ENCODE results near the gene PAX8.
"Not testable (repeated sequence)": the region's sequence is repeated elsewhere in the genome, so short reads cannot be mapped to it uniquely, and the experiment has no call there.

Gene PAX8

GRCh38 chr2:113298176-113298575 lies 19.5 kb upstream of the PAX8 start:
- Histone ChIP-seq H3K4me3 (ENCODE audit: insufficient read depth, low read depth, low read length, poor library complexity, severe bottlenecking) (no peak overlapping the region), H3K9me3 (ENCODE audit: control insufficient read depth, low read length) (no peaks in the 10 kb centered on the region), H3K27me3 (replicated peaks; ENCODE audit: control insufficient read depth, insufficient read depth, low read length, poor library complexity, severe bottlenecking) (no peaks in the 10 kb centered on the region), H3K36me3 (ENCODE audit: control insufficient read depth, insufficient read depth, low read length) (no peaks in the 10 kb centered on the region), H3K4me1 (ENCODE audit: control insufficient read depth, insufficient read depth, low read length, poor library complexity, severe bottlenecking) (no peaks in the 10 kb centered on the region), H3K27ac (ENCODE audit: insufficient read depth, low read length, poor library complexity, severe bottlenecking) (no peak overlapping the region)
- DNase-seq, result no peak

GRCh38 chr2:113297590-113297989 lies 18.9 kb upstream of the PAX8 start:
- not testable (repeated sequence) for H3K4me1 ChIP-seq (ENCODE audit: control insufficient read depth, insufficient read depth, low read length, poor library complexity, severe bottlenecking); H3K9me3 ChIP-seq (ENCODE audit: control insufficient read depth, low read length); H3K27ac ChIP-seq (ENCODE audit: insufficient read depth, low read length, poor library complexity, severe bottlenecking); DNase-seq; H3K4me3 ChIP-seq (ENCODE audit: insufficient read depth, low read depth, low read length, poor library complexity, severe bottlenecking); H3K36me3 ChIP-seq (ENCODE audit: control insufficient read depth, insufficient read depth, low read length); H3K27me3 ChIP-seq (replicated peaks; ENCODE audit: control insufficient read depth, insufficient read depth, low read length, poor library complexity, severe bottlenecking)

- H3K4me3 ChIP-seq (ENCODE audit: insufficient read depth, low read depth, low read length, poor library complexity, severe bottlenecking), result no peak overlapping the region
- no peaks in the 10 kb centered on the region for H3K4me1 ChIP-seq (ENCODE audit: control insufficient read depth, insufficient read depth, low read length, poor library complexity, severe bottlenecking)
- no peaks in the 10 kb centered on the region for H3K9me3 ChIP-seq (ENCODE audit: control insufficient read depth, low read length)
- H3K27me3 ChIP-seq (replicated peaks; ENCODE audit: control insufficient read depth, insufficient read depth, low read length, poor library complexity, severe bottlenecking), result no peaks in the 10 kb centered on the region
- no peak for DNase-seq
- H3K27ac ChIP-seq (ENCODE audit: insufficient read depth, low read length, poor library complexity, severe bottlenecking), result no peak overlapping the region
- no peaks in the 10 kb centered on the region for H3K36me3 ChIP-seq (ENCODE audit: control insufficient read depth, insufficient read depth, low read length)
Measured at GRCh38 chr2:113291191-113291590, 12.5 kb upstream of the PAX8 start.

GRCh38 chr2:113288674-113289149 lies 10.0 kb upstream of the PAX8 start:
- not testable (repeated sequence) for H3K27me3 ChIP-seq (replicated peaks; ENCODE audit: control insufficient read depth, insufficient read depth, low read length, poor library complexity, severe bottlenecking); H3K27ac ChIP-seq (ENCODE audit: insufficient read depth, low read length, poor library complexity, severe bottlenecking); H3K4me3 ChIP-seq (ENCODE audit: insufficient read depth, low read depth, low read length, poor library complexity, severe bottlenecking); H3K36me3 ChIP-seq (ENCODE audit: control insufficient read depth, insufficient read depth, low read length); DNase-seq; H3K9me3 ChIP-seq (ENCODE audit: control insufficient read depth, low read length); H3K4me1 ChIP-seq (ENCODE audit: control insufficient read depth, insufficient read depth, low read length, poor library complexity, severe bottlenecking)

GRCh38 chr2:113288117-113288673 lies 9.5 kb upstream of the PAX8 start:
- H3K4me3 ChIP-seq (ENCODE audit: insufficient read depth, low read depth, low read length, poor library complexity, severe bottlenecking); H3K36me3 ChIP-seq (ENCODE audit: control insufficient read depth, insufficient read depth, low read length); H3K4me1 ChIP-seq (ENCODE audit: control insufficient read depth, insufficient read depth, low read length, poor library complexity, severe bottlenecking); H3K27me3 ChIP-seq (replicated peaks; ENCODE audit: control insufficient read depth, insufficient read depth, low read length, poor library complexity, severe bottlenecking); DNase-seq; H3K9me3 ChIP-seq (ENCODE audit: control insufficient read depth, low read length); H3K27ac ChIP-seq (ENCODE audit: insufficient read depth, low read length, poor library complexity, severe bottlenecking): not testable (repeated sequence)

GRCh38 chr2:113285816-113286215 lies 7.1 kb upstream of the PAX8 start:
- DNase-seq, result no peak

GRCh38 chr2:113284999-113285398 lies 6.3 kb upstream of the PAX8 start:
- H3K27me3 ChIP-seq (replicated peaks; ENCODE audit: control insufficient read depth, insufficient read depth, low read length, poor library complexity, severe bottlenecking); H3K9me3 ChIP-seq (ENCODE audit: control insufficient read depth, low read length); DNase-seq; H3K27ac ChIP-seq (ENCODE audit: insufficient read depth, low read length, poor library complexity, severe bottlenecking); H3K36me3 ChIP-seq (ENCODE audit: control insufficient read depth, insufficient read depth, low read length); H3K4me1 ChIP-seq (ENCODE audit: control insufficient read depth, insufficient read depth, low read length, poor library complexity, severe bottlenecking); H3K4me3 ChIP-seq (ENCODE audit: insufficient read depth, low read depth, low read length, poor library complexity, severe bottlenecking): not testable (repeated sequence)

More at GRCh38 chr2:113285816-113286215, 7.1 kb upstream of the PAX8 start:
- Histone ChIP-seq H3K9me3 (ENCODE audit: control insufficient read depth, low read length) (no peaks in the 10 kb centered on the region), H3K4me3 (ENCODE audit: insufficient read depth, low read depth, low read length, poor library complexity, severe bottlenecking) (no peak overlapping the region), H3K4me1 (ENCODE audit: control insufficient read depth, insufficient read depth, low read length, poor library complexity, severe bottlenecking) (no peaks in the 10 kb centered on the region), H3K36me3 (ENCODE audit: control insufficient read depth, insufficient read depth, low read length) (no peaks in the 10 kb centered on the region), H3K27ac (ENCODE audit: insufficient read depth, low read length, poor library complexity, severe bottlenecking) (no peak overlapping the region), H3K27me3 (replicated peaks; ENCODE audit: control insufficient read depth, insufficient read depth, low read length, poor library complexity, severe bottlenecking) (no peaks in the 10 kb centered on the region)

GRCh38 chr2:113284476-113284875 lies 5.8 kb upstream of the PAX8 start:
- no peaks in the 10 kb centered on the region for H3K36me3 ChIP-seq (ENCODE audit: control insufficient read depth, insufficient read depth, low read length)
- H3K9me3 ChIP-seq (ENCODE audit: control insufficient read depth, low read length), result no peaks in the 10 kb centered on the region
- H3K27me3 ChIP-seq (replicated peaks; ENCODE audit: control insufficient read depth, insufficient read depth, low read length, poor library complexity, severe bottlenecking), result no peaks in the 10 kb centered on the region
- DNase-seq, result no peak
- no peaks in the 10 kb centered on the region for H3K4me1 ChIP-seq (ENCODE audit: control insufficient read depth, insufficient read depth, low read length, poor library complexity, severe bottlenecking)
- no peak overlapping the region for H3K4me3 ChIP-seq (ENCODE audit: insufficient read depth, low read depth, low read length, poor library complexity, severe bottlenecking)
- no peak overlapping the region for H3K27ac ChIP-seq (ENCODE audit: insufficient read depth, low read length, poor library complexity, severe bottlenecking)

- Histone ChIP-seq H3K27me3 (replicated peaks; ENCODE audit: control insufficient read depth, insufficient read depth, low read length, poor library complexity, severe bottlenecking) (no peaks in the 10 kb centered on the region), H3K36me3 (ENCODE audit: control insufficient read depth, insufficient read depth, low read length) (no peaks in the 10 kb centered on the region), H3K4me1 (ENCODE audit: control insufficient read depth, insufficient read depth, low read length, poor library complexity, severe bottlenecking) (no peaks in the 10 kb centered on the region), H3K9me3 (ENCODE audit: control insufficient read depth, low read length) (no peaks in the 10 kb centered on the region), H3K27ac (ENCODE audit: insufficient read depth, low read length, poor library complexity, severe bottlenecking) (no peak overlapping the region), H3K4me3 (ENCODE audit: insufficient read depth, low read depth, low read length, poor library complexity, severe bottlenecking) (no peak overlapping the region)
- DNase-seq, result no peak
Measured at GRCh38 chr2:113283704-113284284, 5.1 kb upstream of the PAX8 start.

GRCh38 chr2:113282747-113283533 lies 4.2 kb upstream of the PAX8 start:
- Histone ChIP-seq H3K4me3 (ENCODE audit: insufficient read depth, low read depth, low read length, poor library complexity, severe bottlenecking) (no peak overlapping the region), H3K9me3 (ENCODE audit: control insufficient read depth, low read length) (no peaks in the 10 kb centered on the region), H3K27me3 (replicated peaks; ENCODE audit: control insufficient read depth, insufficient read depth, low read length, poor library complexity, severe bottlenecking) (peaks cover 3% of the 10 kb centered on the region), H3K27ac (ENCODE audit: insufficient read depth, low read length, poor library complexity, severe bottlenecking) (no peak overlapping the region), H3K36me3 (ENCODE audit: control insufficient read depth, insufficient read depth, low read length) (no peaks in the 10 kb centered on the region), H3K4me1 (ENCODE audit: control insufficient read depth, insufficient read depth, low read length, poor library complexity, severe bottlenecking) (no peaks in the 10 kb centered on the region)
- no peak for DNase-seq

Data from effector memory CD4-positive, alpha-beta T cell (primary cell).